ENCODE measurements around the gene TNFAIP8.

GRCh38 chr5:119342406-119342805, 13.4 kb upstream of the TNFAIP8 start:
- TF ChIP-seq SMAD3 (CRISPR knock-in tag; IDR thresholded peaks at IDR 0.05) (no peak), PAX8 (CRISPR knock-in tag; IDR thresholded peaks at IDR 0.05; ENCODE audit: borderline replicate concordance) (no peak), ZNF570 (CRISPR knock-in tag; IDR thresholded peaks at IDR 0.05; ENCODE audit: borderline replicate concordance) (no peak), GTF2F1 (IDR thresholded peaks at IDR 0.05; ENCODE audit: low read length) (no peak), CTCF (CRISPR knock-in tag; IDR thresholded peaks at IDR 0.05) (no peak), ZNF124 (CRISPR knock-in tag; IDR thresholded peaks at IDR 0.05) (no peak), ZKSCAN1 (IDR thresholded peaks at IDR 0.05; ENCODE audit: low read length) (no peak), ATF7 (IDR thresholded peaks at IDR 0.05) (no peak), ATF7 (CRISPR knock-in tag; IDR thresholded peaks at IDR 0.05) (no peak), RFX1 (IDR thresholded peaks at IDR 0.05) (no peak), ERF (CRISPR knock-in tag; IDR thresholded peaks at IDR 0.05) (no peak), ZMYM4 (CRISPR knock-in tag; IDR thresholded peaks at IDR 0.05) (no peak), POLR2G (IDR thresholded peaks at IDR 0.05; ENCODE audit: low read depth, low read length) (no peak)

Data from HepG2 (cell line).